ENCODE measurements around the gene RPS15.

The RPS15 gene

GRCh38 chr19:1459479-1459878 lies 21.3 kb downstream of the RPS15 start:
- Mint-ChIP-seq H3K4me3 (no peak overlapping the region), H3K9me3 (no peaks in the 10 kb centered on the region), H3K27ac (no peak overlapping the region), H3K27me3 (peaks cover 25% of the 10 kb centered on the region), H3K4me1 (ENCODE audit: low read depth) (peaks cover 7% of the 10 kb centered on the region), H3K36me3 (ENCODE audit: low read depth) (no peaks in the 10 kb centered on the region)

DNA sequence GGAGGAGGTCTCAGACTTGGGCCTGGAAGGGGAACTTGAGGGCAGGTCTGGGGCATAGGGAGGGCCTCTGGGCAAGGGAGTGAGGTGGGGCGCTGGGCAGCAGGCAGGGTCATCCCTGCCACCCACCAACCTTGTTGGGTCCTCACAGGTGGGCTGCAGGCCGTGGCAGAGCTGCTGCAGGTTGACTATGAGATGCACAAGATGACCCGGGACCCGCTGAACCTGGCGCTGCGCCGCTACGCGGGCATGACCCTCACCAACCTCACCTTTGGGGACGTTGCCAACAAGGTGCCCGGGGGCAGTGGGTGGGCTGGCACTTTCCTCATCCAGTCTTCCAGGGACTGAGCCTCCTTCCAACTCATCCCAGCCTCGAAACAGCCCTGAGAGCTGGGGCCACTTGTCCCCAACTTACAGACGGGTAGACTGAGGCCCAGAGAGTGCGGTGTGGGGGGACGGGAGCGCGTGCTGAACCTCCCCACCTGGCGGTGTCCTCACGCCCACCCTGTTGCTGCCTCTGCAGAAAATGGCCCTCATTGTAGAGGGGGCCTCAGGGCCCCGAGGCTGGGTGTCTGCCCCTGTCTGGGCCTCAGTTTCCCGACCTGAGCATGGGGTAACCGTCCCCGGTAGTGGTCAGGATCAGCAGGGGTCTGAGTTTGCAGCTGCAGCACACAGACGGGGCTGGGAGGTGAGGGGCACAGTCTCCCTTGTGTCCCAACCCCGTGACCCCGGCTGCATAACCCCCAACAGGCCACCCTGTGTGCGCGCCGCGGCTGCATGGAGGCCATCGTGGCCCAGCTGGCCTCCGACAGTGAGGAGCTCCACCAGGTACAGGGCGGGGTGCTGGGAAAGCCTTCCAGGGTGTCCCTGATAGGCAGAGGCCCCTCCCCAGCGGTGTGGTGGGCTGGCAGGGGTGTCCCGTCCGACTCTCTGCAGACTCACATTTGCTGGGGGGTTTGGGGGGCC lies 22.1 kb downstream of the RPS15 start:
- H3K4me3 Mint-ChIP-seq = no peak overlapping the region
- H3K36me3 Mint-ChIP-seq (ENCODE audit: low read depth) = no peaks in the 10 kb centered on the region
- peaks cover 6% of the 10 kb centered on the region for H3K4me1 Mint-ChIP-seq (ENCODE audit: low read depth)
- no peak overlapping the region for H3K27ac Mint-ChIP-seq
- peaks cover 22% of the 10 kb centered on the region for H3K27me3 Mint-ChIP-seq
- H3K9me3 Mint-ChIP-seq = no peaks in the 10 kb centered on the region

DNA sequence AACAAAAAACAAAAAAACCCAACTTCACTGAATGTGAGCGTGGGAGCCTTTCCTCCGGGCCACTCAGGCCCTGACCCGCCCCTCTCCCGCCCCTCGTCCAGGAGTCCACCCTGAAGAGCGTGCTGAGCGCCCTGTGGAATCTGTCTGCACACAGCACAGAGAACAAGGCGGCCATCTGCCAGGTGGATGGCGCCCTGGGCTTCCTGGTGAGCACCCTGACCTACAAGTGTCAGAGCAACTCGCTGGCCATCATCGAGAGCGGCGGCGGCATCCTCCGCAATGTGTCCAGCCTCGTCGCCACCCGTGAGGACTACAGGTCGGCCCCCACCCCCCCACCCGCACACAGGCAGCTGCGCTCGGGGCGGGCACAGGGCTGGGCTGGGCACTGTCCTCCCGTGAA lies 23.7 kb downstream of the RPS15 start:
- Mint-ChIP-seq H3K27me3 (peaks cover 16% of the 10 kb centered on the region), H3K27ac (no peak overlapping the region), H3K4me1 (ENCODE audit: low read depth) (peaks cover 4% of the 10 kb centered on the region)

DNA sequence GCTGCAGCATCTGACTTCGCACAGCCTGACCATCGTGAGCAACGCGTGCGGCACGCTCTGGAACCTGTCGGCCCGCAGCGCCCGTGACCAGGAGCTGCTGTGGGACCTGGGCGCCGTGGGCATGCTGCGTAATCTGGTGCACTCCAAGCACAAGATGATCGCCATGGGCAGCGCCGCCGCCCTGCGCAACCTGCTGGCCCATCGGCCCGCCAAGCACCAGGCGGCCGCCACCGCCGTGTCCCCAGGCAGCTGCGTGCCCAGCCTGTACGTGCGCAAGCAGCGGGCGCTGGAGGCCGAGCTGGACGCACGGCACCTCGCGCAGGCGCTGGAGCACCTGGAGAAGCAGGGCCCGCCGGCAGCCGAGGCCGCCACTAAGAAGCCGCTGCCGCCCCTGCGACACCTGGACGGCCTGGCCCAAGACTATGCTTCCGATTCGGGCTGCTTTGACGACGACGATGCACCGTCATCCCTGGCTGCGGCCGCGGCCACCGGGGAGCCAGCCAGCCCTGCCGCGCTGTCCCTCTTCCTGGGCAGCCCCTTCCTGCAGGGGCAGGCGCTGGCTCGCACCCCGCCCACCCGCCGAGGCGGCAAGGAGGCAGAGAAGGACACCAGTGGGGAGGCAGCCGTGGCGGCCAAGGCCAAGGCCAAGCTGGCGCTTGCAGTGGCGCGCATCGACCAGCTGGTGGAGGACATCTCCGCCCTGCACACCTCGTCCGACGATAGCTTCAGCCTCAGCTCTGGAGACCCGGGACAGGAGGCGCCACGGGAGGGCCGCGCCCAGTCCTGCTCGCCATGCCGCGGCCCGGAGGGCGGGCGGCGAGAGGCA lies 27.2 kb downstream of the RPS15 start:
- Mint-ChIP-seq H3K36me3 (ENCODE audit: low read depth) (no peaks in the 10 kb centered on the region), H3K27me3 (no peaks in the 10 kb centered on the region), H3K4me1 (ENCODE audit: low read depth) (peaks cover 7% of the 10 kb centered on the region), H3K27ac (no peak overlapping the region), H3K9me3 (no peaks in the 10 kb centered on the region), H3K4me3 (no peak overlapping the region)

More for the DNA sequence above, 23.7 kb downstream of the RPS15 start:
- Mint-ChIP-seq H3K4me3 (no peak overlapping the region), H3K9me3 (no peaks in the 10 kb centered on the region), H3K36me3 (ENCODE audit: low read depth) (no peaks in the 10 kb centered on the region)

DNA sequence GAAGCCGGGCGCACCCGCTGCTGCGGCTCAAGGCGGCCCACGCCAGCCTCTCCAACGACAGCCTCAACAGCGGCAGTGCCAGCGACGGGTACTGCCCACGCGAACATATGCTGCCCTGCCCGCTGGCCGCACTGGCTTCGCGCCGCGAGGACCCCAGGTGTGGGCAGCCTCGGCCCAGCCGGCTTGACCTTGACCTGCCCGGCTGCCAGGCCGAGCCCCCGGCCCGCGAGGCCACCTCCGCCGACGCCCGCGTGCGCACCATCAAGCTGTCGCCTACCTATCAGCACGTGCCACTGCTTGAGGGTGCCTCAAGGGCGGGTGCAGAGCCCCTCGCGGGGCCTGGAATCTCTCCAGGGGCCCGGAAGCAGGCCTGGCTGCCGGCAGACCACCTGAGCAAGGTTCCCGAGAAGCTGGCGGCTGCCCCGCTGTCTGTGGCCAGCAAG lies 27.8 kb downstream of the RPS15 start:
- no peak overlapping the region for H3K27ac Mint-ChIP-seq
- peaks cover 8% of the 10 kb centered on the region for H3K4me1 Mint-ChIP-seq (ENCODE audit: low read depth)
- no peak overlapping the region for H3K4me3 Mint-ChIP-seq
- H3K9me3 Mint-ChIP-seq = no peaks in the 10 kb centered on the region
- no peaks in the 10 kb centered on the region for H3K36me3 Mint-ChIP-seq (ENCODE audit: low read depth)
- no peaks in the 10 kb centered on the region for H3K27me3 Mint-ChIP-seq

GRCh38 chr19:1466461-1467214 lies 28.4 kb downstream of the RPS15 start:
- no peaks in the 10 kb centered on the region for H3K27me3 Mint-ChIP-seq
- peaks cover 11% of the 10 kb centered on the region for H3K4me1 Mint-ChIP-seq (ENCODE audit: low read depth)
- no peaks in the 10 kb centered on the region for H3K9me3 Mint-ChIP-seq
- no peak overlapping the region for H3K4me3 Mint-ChIP-seq
- no peak overlapping the region for H3K27ac Mint-ChIP-seq
- H3K36me3 Mint-ChIP-seq (ENCODE audit: low read depth) = no peaks in the 10 kb centered on the region

- Mint-ChIP-seq H3K27me3 (no peaks in the 10 kb centered on the region), H3K27ac (no peak overlapping the region), H3K36me3 (ENCODE audit: low read depth) (no peaks in the 10 kb centered on the region), H3K9me3 (no peaks in the 10 kb centered on the region), H3K4me3 (no peak overlapping the region), H3K4me1 (ENCODE audit: low read depth) (peaks cover 16% of the 10 kb centered on the region)
Observed at GRCh38 chr19:1467215-1467489, 29.0 kb downstream of the RPS15 start.

DNA sequence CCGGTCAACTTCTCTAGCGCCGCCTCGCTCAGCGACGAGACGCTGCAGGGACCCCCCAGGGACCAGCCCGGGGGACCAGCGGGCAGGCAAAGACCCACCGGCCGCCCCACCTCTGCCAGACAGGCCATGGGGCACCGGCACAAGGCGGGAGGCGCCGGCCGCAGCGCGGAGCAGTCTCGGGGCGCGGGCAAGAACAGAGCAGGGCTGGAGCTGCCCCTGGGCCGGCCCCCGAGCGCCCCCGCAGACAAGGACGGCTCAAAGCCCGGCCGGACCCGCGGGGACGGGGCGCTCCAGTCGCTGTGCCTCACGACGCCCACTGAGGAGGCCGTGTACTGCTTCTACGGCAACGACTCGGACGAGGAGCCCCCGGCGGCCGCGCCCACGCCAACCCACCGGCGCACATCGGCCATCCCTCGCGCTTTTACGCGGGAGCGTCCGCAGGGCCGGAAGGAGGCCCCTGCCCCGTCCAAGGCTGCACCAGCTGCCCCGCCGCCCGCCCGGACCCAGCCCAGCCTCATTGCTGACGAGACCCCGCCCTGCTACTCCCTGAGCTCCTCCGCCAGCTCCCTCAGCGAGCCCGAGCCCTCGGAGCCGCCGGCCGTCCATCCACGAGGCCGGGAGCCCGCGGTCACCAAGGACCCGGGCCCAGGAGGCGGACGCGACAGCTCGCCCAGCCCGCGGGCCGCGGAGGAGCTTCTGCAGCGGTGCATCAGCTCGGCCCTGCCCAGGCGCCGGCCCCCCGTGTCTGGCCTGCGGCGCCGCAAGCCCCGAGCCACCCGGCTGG lies 29.5 kb downstream of the RPS15 start:
- Mint-ChIP-seq H3K4me1 (ENCODE audit: low read depth) (peaks cover 16% of the 10 kb centered on the region), H3K27ac (no peak overlapping the region), H3K27me3 (no peaks in the 10 kb centered on the region), H3K9me3 (no peaks in the 10 kb centered on the region), H3K36me3 (ENCODE audit: low read depth) (no peaks in the 10 kb centered on the region), H3K4me3 (no peak overlapping the region)

DNA sequence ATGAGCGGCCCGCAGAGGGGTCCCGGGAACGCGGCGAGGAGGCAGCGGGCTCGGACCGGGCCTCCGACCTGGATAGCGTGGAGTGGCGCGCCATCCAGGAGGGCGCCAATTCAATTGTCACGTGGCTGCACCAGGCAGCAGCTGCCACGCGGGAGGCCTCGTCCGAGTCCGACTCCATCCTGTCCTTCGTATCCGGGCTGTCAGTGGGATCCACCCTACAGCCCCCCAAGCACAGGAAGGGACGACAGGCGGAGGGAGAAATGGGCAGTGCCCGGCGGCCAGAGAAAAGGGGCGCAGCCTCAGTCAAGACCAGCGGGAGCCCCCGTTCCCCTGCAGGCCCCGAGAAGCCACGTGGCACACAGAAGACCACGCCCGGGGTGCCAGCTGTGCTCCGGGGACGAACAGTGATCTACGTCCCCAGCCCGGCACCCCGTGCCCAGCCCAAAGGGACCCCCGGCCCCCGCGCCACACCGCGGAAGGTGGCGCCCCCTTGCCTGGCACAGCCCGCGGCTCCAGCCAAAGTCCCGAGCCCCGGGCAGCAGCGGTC lies 30.2 kb downstream of the RPS15 start:
- H3K27ac Mint-ChIP-seq = no peak overlapping the region
- H3K27me3 Mint-ChIP-seq = no peaks in the 10 kb centered on the region
- H3K36me3 Mint-ChIP-seq (ENCODE audit: low read depth) = no peaks in the 10 kb centered on the region
- no peak overlapping the region for H3K4me3 Mint-ChIP-seq
- H3K4me1 Mint-ChIP-seq (ENCODE audit: low read depth) = peaks cover 20% of the 10 kb centered on the region
- no peaks in the 10 kb centered on the region for H3K9me3 Mint-ChIP-seq

GRCh38 chr19:1468821-1469254 lies 30.6 kb downstream of the RPS15 start:
- no peaks in the 10 kb centered on the region for H3K9me3 Mint-ChIP-seq
- no peak overlapping the region for H3K27ac Mint-ChIP-seq
- H3K4me1 Mint-ChIP-seq (ENCODE audit: low read depth) = peaks cover 20% of the 10 kb centered on the region
- no peaks in the 10 kb centered on the region for H3K27me3 Mint-ChIP-seq
- no peaks in the 10 kb centered on the region for H3K36me3 Mint-ChIP-seq (ENCODE audit: low read depth)
- H3K4me3 Mint-ChIP-seq = no peak overlapping the region

GRCh38 chr19:1469255-1470054 lies 31.3 kb downstream of the RPS15 start:
- Mint-ChIP-seq H3K36me3 (ENCODE audit: low read depth) (no peaks in the 10 kb centered on the region), H3K4me1 (ENCODE audit: low read depth) (peaks cover 20% of the 10 kb centered on the region), H3K27me3 (no peaks in the 10 kb centered on the region), H3K4me3 (no peak overlapping the region), H3K9me3 (no peaks in the 10 kb centered on the region), H3K27ac (no peak overlapping the region)

GRCh38 chr19:1470055-1470304 lies 31.8 kb downstream of the RPS15 start:
- H3K4me3 Mint-ChIP-seq = peak overlapping the region; percentile 26
- H3K27ac Mint-ChIP-seq = no peak overlapping the region
- H3K9me3 Mint-ChIP-seq = no peaks in the 10 kb centered on the region
- H3K4me1 Mint-ChIP-seq (ENCODE audit: low read depth) = peaks cover 20% of the 10 kb centered on the region
- H3K36me3 Mint-ChIP-seq (ENCODE audit: low read depth) = no peaks in the 10 kb centered on the region
- no peaks in the 10 kb centered on the region for H3K27me3 Mint-ChIP-seq

DNA sequence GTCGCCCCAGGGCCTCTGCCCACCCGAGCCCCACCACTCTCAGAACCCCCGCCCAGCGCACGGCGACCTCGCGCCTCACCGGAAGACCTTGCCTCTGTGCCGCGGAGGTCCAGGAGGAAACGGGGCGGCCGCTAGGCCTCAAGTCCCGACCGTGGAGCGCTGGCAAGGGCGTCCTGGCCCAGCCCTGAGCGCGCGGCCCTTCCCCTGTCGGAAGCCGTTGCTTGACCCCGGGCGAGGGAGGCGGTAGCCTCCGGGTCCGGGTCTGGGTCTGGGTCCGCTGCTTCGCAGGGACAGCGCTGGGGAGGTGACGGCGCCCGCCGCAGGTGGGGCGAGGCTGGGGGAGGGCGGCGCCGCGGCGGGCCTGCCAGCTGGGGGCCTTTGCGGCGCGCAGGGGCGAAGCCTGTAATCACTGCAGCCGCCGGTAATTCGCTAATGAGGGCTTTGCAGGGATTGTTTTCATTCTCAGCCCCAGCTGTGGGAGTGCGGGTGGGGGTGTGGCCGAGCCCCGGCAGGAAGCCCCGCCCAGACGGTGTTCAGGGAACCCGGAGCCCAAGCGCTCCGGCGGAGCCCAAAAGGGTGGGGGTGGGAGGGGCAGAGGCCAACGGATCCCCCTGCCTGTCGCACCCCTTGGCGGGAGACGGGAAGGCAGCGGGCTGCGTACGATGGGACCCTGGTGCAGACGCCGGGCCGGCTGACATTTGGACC lies 32.3 kb downstream of the RPS15 start:
- Mint-ChIP-seq H3K27ac (no peak overlapping the region), H3K27me3 (no peaks in the 10 kb centered on the region), H3K4me1 (ENCODE audit: low read depth) (peaks cover 20% of the 10 kb centered on the region), H3K9me3 (no peaks in the 10 kb centered on the region), H3K4me3 (peak overlapping the region; percentile 26), H3K36me3 (ENCODE audit: low read depth) (no peaks in the 10 kb centered on the region)

Measured in stimulated activated naive CD8-positive, alpha-beta T cell treated with anti-CD3 and anti-CD28 coated beads, Interleukin-15, Interleukin-2, amounts not matched to agents 100 ng/mL and 50 ng/mL, for 24 hours (primary cell).